Choroid plexus epithelial cell (primary cell): ENCODE data around the gene TMEM62.
"Not testable (repeated sequence)": the region's sequence is repeated elsewhere in the genome, so short reads cannot be mapped to it uniquely, and the experiment has no call there.

Experiments used
- DNase-seq: peaks from one replicate; pipeline ENCODE4 v3.0.0-alpha.2; 2010; ENCODE audit warnings: low read depth
- H3K4me3 ChIP-seq: 2 replicates; pipeline ENCODE4 v1.5.1; 2011; ENCODE audit warnings: low read depth, mild to moderate bottlenecking, control low read depth, low read length, moderate library complexity
- CTCF ChIP-seq: conservative IDR thresholded peaks from 2 replicates; pipeline ENCODE4 v1.5.1; 2011; ENCODE audit warnings: low read depth, mild to moderate bottlenecking, control low read depth, inconsistent platforms, low read length, moderate library complexity

TMEM62 gene

GRCh38 chr15:43118829-43119228, 14.6 kb upstream of the TMEM62 start:
- no peak for TF ChIP-seq CTCF
- no peak for DNase-seq
- H3K4me3 ChIP-seq: no peak overlapping the region

- TF ChIP-seq CTCF: no peak
- no peak overlapping the region for H3K4me3 ChIP-seq
- no peak for DNase-seq
Measured at GRCh38 chr15:43121863-43122262, 11.5 kb upstream of the TMEM62 start.

- TF ChIP-seq CTCF: no peak
- DNase-seq: no peak
- H3K4me3 ChIP-seq: no peak overlapping the region
Measured at GRCh38 chr15:43125100-43125661, 8.2 kb upstream of the TMEM62 start.

GRCh38 chr15:43126356-43126755, 7.0 kb upstream of the TMEM62 start:
- no peak overlapping the region for H3K4me3 ChIP-seq
- no peak for DNase-seq
- TF ChIP-seq CTCF: no peak

- no peak for TF ChIP-seq CTCF
- H3K4me3 ChIP-seq: no peak overlapping the region
- no peak for DNase-seq
Measured at GRCh38 chr15:43127752-43128151, 5.6 kb upstream of the TMEM62 start.

- DNase-seq, H3K4me3 ChIP-seq: not testable (repeated sequence)
Measured at GRCh38 chr15:43128174-43128979, 5.0 kb upstream of the TMEM62 start.

- no peak overlapping the region for H3K4me3 ChIP-seq
- TF ChIP-seq CTCF: no peak
- DNase-seq: no peak
Measured at GRCh38 chr15:43128980-43129335, 4.4 kb upstream of the TMEM62 start.
